ENCODE results near the gene XPO6.

The XPO6 gene

DNA sequence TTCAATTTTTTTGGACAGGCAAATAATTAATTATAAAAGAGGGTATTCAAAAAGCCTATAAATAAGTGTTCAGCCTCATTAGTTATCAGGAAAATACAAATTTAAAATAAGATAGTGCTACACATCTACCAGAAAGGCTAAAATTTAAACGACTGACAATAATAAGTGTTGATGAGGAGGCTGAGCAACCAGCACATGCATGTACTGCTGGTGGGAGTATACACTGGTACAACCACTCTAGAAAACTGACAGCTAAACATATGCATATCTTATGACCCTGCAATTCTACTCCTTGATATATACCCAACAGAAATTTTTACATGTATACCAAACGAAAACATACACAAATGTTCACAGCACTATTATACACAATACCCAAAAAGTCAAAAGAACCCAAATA, 27.1 kb downstream of the XPO6 start:
- DNase-seq (ENCODE audit: low spot score), result no peak

DNA sequence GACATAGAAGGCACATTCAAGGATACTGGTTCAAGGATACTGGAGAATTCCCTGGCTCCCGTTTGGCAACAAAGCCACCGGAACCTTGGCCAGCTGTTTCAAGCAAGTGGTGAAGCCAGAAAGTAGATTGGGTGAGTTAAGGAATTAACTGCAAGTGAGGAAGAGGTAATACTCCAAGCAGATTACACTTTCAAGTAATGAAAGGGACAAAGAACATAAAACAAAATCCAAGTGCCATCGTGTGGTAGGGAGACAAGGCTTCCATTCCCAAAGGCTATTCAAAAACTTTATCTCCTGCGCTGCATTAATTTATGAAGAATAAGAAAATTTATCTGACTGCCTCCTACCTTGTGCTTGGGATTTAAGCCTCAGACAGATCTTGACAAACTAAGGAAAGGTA, 27.8 kb downstream of the XPO6 start:
- no peak for DNase-seq (ENCODE audit: low spot score)

DNA sequence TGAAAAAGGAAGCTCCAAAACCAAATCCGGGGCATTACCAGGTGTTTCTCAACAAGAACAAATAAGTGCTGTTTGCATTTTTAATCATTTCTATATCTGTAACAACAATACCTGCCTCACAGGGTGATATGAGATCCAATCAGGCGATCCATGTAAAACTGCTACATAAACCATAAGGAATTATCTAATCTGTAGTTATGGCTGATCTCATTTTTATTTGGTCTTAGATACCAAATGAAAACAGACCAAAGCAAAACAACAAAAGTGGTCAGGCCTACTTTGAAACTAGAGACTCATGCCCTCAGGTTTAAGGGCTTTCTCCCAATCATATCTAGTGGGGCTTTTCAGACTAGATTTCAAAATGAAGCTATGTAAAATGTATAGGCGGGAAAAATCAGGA, 28.3 kb downstream of the XPO6 start:
- no peak for DNase-seq (ENCODE audit: low spot score)

DNA sequence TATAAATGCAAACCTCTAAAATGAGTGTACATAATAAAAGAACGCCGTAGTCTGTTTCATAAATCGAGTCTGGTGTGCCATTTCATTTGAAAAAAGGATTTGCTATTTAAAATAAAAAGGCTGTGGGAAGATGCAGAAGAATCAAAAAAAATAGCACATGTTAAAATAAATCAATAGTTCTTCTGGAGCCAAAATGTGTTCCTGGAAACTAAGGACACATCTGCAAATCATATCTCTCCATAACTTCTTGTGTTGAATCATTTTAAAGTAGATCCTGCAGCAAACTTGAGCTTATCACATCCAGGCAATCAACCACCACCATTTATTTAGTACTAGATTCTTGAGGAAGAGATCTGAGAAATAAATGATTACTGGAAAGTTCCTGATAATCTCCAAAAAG, 29.0 kb downstream of the XPO6 start:
- DNase-seq (ENCODE audit: low spot score), result no peak

DNA sequence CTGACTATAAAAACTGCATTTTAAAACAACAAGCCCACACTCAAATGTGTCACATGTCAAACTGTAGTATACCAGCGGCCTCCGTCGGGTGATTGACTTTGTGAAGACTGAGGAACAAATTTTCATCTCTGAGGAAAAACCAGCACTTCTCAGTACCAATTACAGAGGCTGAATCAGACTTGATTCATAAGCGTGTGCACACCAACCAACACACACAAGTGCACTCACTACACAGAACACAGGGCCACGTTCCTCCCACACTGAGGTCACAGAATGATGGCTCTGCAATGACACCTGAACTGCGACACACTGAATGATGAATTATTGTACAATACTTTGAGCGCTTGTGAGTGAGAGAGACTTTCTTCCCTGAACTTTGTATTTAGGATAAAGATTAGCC, 29.6 kb downstream of the XPO6 start:
- DNase-seq (ENCODE audit: low spot score), result no peak

DNA sequence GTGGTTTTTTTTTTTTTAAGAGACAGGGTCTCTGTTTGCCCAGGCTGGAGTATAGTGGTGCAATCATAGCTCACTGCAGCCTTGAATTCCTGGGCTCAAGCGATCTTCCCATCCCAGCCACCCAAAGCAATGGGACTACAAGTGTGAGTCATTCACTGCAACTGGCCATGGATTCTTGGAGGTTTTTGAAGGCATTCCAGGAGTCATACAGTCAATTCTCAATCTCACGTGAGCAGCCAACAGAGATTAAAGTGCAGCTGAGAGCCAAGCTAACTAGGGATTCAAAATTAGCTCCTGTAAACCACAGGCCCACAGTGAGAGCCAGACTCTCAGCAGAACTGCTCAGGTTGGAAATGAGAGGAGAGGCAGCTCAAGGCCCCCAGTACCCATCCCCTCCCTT, 30.2 kb downstream of the XPO6 start:
- peak; percentile 62 for DNase-seq (ENCODE audit: low spot score)

DNA sequence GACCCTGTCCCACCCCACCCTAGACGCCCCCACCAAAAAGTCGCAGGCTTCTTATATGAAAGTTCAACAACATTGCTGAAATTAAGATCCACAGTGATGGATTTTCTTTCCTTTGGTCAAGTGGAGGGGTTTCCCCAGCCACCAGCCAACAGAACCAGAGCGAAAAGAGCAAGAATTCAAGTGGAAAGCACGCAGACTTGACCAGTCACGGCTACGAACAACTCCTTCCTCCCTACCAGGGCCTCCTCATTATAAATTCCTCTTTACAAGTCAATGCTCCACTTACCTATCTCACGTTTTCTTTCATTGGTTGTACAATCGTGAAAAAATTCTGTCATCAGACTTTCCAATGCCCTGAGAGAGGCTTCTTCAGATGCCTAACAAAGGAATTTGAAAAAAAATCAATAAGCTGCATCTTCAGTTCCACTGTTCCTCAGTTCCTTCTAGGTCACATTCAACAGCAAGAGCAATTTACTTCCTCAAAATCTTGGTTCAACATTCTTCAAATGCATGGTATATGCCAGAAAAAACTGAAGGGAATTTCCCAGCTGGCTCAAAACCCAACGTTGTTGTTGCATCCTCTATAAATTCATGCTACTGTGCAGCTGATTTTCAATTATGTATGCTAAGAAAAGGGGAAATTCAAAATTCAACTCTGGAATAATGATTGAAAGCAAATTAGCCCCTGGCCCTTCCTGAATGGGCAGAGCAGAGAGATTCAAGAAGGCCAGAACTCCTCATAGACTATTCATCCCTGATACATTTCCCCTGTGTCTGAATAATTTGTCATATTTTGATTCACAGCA, 30.9 kb downstream of the XPO6 start:
- no peak for DNase-seq (ENCODE audit: low spot score)

DNA sequence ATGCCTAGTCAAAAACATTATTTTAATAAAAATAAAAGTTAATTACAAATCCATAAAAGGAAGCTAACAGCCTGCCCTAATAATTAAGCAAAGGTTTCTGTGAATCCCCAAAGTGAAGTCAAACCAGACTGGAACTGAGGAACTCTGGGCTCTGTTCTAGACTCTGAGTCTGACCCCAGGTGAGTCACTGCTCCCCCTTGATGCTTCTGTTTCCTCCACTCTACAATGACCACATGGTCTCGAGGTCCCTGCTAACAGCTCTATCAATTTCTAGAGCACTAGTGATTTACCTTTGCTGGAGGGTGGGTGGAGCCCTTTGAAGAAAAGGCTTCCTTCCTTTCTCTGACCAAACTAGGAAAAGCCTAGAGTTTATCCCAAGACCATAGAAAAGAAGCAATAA, 32.4 kb downstream of the XPO6 start:
- DNase-seq (ENCODE audit: low spot score), result no peak

DNA sequence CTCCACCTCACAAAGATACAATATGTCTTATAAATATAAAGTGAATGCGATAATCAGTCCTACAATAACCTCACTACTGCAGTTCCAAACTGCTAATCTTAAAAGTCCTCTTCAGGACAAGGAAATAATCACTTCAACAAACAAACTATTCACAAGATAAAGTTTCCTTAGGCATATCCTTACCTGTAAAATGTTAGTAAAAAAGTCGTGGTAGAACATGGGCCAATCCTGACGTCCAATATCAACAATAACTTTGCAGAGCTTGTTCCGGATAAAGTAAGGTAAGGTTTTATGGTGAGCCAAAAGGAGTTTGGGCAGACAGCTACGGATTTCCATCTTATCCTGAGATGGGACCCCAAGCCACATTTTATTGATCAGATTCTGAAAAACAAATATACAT, 36.0 kb downstream of the XPO6 start:
- DNase-seq (ENCODE audit: low spot score), result no peak

DNA sequence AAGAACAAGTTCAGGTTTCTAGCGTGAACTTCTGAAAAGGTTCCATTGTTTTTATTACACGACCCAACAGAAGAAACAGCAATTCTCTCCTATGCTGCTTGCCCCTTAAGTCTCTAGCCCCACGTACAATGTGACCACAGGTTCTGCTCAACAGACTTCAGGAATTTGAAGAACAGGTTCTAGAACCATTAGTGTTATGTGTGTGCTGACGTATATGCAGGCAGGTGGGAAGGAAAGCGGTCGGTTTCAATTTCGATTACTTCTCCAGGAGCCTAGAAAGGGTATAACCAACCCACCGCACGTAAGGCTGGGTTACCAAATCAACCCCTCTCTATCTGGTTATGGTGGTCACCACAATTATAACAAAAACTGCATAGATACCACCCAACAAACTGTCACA, 39.4 kb downstream of the XPO6 start:
- DNase-seq (ENCODE audit: low spot score), result no peak

DNA sequence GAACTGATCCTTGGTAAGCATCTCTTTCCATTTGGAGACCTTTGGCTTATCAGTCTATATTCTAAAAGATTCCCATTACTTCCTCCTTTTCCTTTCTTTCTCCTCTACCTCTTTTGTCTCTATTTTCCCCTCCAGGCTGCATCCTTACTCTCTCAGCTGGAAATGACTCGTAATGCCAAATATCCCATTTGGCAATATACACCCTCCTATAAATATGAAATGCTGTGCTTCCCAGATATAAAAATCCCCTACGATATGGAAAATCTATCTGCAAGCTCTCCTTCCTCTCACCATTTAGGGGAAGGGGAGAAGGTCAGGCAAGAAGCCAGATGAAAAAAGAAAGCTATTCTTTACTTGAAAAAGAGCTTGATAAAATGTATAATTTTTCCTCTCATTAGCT, 39.9 kb downstream of the XPO6 start:
- no peak for DNase-seq (ENCODE audit: low spot score)

DNA sequence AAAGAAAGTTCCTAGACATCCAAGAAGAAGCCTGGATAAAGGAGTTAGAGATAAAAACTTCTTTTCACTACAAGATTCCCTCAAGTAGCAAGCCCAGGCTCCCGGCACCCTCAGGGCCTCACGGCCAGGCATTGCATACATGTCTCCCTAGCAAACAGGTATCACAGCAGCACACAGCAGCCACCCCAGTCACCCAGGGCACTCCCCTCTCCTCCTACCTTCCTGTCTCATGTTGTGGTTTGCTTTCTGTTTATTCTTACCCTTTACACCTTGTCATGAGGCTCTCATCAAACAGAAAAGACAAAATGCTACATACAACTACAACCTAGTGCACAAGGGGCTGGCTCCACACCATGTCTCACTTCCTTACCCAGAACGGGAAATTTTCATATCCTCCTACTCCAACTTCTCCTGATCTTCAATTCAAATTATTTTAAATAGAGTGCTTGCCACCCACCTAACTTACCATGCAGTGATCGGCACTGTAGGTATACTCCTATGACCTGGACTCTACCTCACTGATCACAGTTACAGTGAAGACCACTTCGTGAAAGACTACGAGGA, 42.7 kb downstream of the XPO6 start:
- DNase-seq (ENCODE audit: low spot score), result no peak

DNA sequence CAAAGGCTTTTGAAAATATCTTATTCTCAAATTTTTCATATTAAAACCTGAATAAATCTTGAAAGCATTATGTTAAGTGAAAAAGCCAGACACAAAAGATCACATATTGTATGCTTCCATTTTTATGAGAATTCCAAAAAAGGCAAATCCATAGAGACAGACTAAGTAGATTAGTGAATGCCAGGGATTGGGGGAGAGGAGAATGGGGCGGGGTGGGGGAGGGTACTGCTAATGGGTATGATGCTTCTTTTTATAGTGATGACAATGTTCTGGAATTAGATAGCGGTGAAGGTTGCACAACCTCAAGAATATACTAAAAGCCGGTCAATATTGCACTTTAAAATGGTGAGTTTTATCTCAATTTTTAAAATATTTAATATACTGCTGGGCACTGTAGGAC, 44.0 kb downstream of the XPO6 start:
- no peak for DNase-seq (ENCODE audit: low spot score)

DNA sequence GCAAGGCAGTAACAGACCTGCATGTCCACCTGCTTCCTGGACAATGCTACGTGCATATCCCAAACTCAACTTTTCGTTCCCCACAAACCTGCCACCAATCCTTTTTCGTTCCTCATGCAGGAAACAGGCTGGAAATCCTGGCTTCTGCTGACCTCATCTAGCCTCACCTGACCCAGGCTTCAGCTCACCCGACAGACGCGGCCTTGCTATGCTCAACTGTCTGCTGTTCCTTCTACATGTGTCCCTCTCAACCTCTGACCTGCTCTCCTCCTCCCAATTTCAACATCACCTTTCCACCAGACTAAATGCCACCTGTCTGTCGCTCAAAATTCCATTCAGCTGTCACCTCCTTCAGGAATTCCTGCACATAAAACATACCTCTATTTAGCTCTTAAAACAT, 44.5 kb downstream of the XPO6 start:
- DNase-seq (ENCODE audit: low spot score), result no peak

DNA sequence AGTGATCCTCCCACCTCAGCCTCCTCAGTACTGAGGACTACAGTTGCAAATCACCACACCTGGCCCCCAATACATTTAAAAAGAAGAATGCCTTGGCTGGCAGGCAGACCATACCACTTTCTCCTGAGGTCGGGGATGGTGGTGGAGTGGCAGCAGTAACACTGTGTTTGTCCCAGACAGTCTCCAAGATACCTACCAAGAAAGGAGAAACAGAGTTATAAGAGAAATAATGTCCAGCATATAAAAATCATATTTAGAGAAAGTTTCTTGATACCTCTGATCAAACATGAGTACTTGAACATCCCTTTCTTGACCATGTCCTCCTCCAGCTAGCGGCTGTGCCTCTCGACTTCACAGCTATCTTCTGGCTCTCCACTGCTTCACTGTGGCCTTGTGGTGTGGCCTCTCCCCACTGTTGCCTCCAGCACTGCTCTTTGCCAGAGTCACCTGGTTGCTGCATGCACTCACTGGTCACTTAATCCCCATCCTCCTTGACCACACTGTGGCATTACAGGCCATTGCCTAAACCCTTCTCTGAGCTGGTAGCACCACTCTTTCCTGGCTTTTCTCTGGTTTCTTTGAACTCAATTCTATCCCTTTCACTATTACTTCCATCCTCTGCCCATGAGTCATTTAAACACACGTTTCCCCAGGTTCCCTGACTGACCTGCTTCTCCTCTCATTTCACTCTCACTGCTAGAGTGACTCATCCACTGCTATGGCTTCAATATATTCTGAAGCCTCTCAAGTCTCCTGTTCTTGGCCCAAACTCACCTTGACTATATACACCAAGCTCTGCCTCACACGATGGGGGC, 45.2 kb downstream of the XPO6 start:
- no peak for DNase-seq (ENCODE audit: low spot score)

DNA sequence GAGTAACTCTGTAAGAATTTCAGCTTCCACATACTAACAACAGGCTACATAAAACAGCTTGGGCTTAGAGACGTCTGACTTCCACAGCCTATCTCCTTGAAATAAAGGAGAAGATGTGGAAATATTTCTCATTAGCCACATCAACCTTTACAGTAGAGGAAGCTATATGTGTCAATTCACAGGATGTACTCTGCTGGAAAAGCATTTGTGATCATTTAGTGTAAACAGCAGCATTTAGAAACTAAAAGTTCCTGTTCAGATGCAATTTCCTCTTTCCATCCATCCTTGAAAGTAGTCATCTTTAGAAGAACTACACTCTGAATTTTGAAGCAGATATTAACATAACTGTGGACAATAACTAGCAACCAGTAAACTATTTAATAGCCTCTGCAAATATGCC, 46.2 kb downstream of the XPO6 start:
- DNase-seq (ENCODE audit: low spot score), result no peak

DNA sequence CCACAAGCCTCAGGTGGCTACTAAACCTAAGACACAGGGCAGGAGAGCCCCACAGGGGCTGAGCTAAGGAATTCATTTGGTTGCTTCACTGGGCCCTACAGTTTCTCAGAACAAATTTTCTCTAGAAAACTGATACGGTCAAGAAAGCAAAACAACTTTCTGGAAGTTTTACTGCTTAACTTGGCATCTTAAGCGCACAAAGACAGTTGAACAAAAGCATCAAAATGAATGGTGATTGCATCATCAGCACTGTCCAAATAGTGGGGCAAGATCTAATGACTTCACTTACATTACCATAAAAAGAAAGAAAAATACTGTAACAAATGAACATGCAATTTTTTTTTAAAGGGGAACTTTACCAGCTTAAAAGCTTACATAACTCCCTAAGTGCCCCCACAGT, 47.6 kb downstream of the XPO6 start:
- DNase-seq (ENCODE audit: low spot score), result no peak

DNA sequence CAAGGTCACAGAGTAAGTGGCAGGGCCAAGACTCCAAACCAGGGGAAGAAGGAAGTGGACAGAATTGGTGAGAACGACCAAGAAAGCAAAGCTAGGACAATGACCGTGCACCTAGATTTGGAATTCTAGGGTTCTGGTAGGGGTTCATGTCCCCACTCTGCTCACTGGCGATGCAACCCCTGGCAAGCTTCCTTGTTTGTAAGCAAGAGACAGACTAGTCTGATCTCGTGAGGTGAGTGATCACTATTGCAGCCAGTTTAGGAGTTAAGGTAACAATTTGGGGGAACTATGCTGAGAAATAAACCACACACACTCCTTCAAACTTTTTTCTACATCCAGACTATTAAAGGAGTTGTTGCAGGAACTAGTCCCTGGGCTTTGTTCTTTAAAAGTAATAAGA, 48.1 kb downstream of the XPO6 start:
- no peak for DNase-seq (ENCODE audit: low spot score)

DNA sequence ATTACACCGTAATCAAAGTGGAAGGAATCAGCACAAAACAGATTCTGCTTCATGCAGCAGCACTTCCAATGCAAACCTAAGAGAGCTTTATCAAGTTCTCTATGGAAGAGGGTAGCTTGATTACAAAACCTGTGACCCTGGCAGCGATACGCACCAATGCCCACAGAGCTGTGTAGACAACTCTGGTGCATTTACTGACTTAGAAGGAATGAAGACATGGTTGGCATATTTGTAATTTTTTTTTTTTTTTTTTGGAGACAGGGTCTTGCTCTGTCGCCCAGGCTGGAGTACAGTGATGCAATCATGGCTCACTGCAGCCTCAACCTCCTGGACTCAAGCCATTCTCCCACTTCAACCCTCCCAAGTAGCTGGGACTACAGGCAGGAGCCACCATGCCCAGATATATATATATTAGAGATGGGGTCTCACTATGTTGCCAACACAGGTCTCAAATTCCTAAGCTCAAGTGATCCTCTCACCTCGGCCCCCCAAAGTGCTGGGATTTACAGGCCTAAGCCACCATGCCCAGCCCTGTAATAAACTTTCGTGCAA, 49.4 kb downstream of the XPO6 start:
- DNase-seq (ENCODE audit: low spot score), result no peak

DNA sequence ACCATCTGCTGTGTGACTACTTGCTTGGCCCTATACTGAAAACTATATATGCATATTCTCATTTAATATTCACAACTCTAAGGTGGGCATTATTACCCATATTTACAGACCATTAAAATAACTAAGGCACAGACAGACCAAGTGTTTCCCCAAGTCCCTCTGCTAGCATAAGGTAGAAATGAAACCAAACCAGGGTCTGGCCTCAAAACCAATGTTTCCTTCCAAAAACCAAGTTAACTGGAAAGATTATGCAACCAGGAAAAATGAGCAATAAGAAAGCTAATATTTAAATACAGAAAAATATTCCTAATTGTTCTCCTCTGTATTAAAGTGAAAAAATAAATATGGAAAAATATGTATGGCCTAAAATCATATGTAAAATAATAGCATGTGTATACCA, 50.1 kb downstream of the XPO6 start:
- peak; percentile 26 for DNase-seq (ENCODE audit: low spot score)

DNA sequence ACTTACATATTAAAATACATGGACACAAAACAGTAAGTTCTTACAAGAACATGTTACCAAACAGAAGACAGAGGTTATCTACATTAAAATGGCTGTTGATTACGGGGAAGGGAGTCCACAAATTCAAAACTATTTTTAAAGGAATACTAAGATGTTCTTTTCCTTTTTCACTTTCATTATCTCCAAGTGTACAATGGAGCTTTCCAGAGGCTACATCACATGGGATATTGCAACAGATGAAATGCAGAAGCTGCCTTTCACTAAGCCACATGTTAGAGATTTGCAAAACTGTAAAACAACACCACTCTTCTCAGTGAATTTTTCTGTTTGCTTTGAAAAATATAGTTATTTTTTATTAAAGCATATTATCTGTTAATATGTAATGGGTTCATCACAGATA, 53.6 kb downstream of the XPO6 start:
- no peak for DNase-seq (ENCODE audit: low spot score)

DNA sequence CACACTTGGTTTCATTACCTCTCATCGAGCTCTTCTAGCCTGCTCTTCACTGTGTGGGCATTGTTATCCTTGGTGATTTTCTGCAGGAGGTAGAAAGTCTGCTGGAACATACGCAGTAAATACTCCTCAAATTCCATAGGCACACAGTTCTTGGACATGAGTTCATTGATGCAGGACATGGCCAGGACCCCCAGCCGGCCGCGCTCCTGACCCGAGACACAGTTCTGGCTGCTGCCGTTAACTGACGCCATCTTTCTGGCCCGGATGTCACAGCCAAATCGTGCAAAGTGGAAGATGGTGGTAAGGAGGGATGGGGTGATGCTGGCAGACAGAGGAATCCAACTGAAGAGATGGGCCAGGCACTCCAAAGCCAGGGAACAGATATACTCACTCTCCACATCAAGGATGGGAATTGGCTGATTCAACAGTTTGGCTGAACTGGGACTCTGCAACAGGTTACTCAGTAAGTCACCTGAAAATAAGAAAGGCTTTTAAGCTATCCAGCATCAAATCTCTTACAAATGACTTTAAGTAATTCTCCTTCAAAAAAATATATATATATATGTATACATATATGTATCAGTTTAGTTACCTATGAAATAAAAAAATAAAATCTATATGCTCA, 55.6 kb downstream of the XPO6 start:
- DNase-seq (ENCODE audit: low spot score), result no peak

DNA sequence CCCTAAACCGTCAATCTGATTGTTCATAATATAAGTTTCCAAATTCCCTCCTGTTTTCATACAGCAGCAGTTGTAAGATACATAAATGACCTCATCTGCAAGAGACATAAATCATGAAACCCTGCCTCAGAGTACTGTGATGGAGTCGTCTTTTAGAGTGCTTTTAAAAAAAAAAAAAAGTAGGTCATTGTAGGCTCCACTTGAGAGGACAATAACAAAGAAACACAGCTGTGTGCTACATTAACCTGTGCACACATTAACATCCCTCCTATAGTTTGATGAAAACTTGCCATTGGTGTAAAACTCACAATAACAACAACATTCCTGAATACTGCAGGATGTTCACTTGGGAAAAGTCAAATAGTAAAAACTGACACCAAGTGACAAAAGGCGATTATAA, 56.5 kb downstream of the XPO6 start:
- no peak for DNase-seq (ENCODE audit: low spot score)

Data from cerebellar cortex (tissue), 1 donor.